ENCODE data around the gene DNMT3B. TPM values are rescaled to one million over a fixed set of nuclear protein-coding genes. Genes with fewer than 3 reads are reported as not detected.

DNMT3B gene
- total RNA-seq, 4 donors from 2014 or later, result 0.26 to 5.0 (median 1.2) TPM

DNA sequence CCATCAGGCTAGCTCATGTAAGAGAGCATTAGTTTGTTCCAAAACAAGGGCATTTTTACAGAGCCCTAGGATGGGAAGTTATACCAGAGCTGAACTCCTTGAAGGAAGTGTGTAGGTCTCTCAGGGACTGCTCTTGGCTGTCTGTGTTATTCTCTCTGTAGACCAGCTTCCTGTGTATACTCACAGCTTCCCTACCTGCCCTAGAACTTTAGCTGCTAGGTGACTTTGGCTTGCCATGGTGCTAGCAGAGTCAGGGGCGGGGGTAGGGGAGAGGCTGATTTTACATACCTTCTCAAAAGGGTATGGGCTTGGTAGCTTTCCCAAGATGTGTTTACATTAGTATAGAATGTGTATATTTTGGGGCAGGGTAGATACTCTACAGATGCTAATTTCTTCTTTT lies 75.0 kb downstream of the DNMT3B start:
- DNase-seq, result no peak
- Histone ChIP-seq H3K4me1 (no peaks in the 10 kb centered on the region), H3K27me3 (no peaks in the 10 kb centered on the region), H3K4me3 (no peak overlapping the region), H3K9me3 (no peaks in the 10 kb centered on the region), H3K36me3 (no peaks in the 10 kb centered on the region), H3K27ac (no peak overlapping the region)
- intact Hi-C loops (cut with DNase I; ENCODE audit: low total_unique reads), result no loop called here
- TF ChIP-seq POLR2A (IDR thresholded peaks at IDR 0.05) (no peak), CTCF (IDR thresholded peaks at IDR 0.05) (no peak)

DNA sequence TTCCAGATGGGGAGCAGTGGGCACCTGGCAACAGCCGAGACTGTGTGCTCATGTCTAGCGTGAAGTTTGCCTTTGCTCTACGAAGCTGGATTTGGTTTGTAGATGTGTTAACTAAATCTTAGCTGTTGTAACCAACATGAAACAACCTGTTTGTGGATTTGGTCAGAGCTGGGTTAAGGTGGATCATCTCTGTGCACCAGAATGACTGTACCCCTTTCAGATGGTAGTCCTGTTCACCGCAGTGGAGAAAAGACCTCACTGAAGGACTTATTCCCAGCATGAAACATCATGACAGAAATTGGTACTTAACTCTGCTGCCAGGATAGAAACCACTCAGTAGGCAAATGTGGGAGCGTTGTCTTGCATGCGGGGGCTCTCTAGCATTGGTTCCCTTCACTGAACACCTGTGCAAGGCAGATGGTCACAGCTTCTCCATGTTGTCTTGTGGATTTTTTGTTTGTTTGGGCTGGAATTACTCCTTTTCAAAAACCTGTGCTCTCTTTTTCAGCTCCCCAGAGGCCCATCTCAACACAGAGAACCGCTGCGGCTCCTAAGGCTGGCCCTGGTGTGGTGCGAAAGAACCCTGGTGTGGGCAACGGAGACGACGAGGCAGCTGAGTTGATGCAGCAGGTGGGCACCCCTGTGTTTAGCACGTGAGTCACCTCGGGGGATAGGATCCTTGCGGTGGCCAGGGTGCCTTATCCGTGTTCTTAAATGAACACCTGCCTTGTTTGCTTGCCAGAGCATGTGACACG lies 77.2 kb downstream of the DNMT3B start:
- H3K36me3 ChIP-seq, result no peaks in the 10 kb centered on the region
- H3K27me3 ChIP-seq, result no peaks in the 10 kb centered on the region
- no peak overlapping the region for H3K4me3 ChIP-seq
- H3K9me3 ChIP-seq, result no peaks in the 10 kb centered on the region
- TF ChIP-seq POLR2A (IDR thresholded peaks at IDR 0.05) (no peak), CTCF (IDR thresholded peaks at IDR 0.05) (no peak)
- no peak for DNase-seq
- intact Hi-C loops (cut with DNase I; ENCODE audit: low total_unique reads), result no loop called here
- H3K27ac ChIP-seq, result no peak overlapping the region
- H3K4me1 ChIP-seq, result no peaks in the 10 kb centered on the region

DNA sequence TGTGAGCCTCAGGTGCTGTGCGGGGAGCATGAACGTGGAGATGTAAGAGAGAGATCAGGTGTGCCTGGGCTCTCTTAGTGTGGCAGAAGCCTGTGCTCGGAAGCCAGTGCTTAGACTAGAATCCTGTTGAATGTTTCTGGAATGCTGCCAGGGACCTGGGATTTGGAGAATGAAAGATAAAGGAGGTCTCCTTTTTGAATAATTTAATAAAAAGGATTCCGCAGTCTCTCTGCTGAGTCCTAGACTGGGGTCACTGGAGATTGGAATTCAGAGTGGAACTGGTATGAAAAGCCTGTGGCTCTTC lies 77.7 kb downstream of the DNMT3B start:
- Histone ChIP-seq H3K4me1 (no peaks in the 10 kb centered on the region), H3K4me3 (no peak overlapping the region), H3K27ac (no peak overlapping the region), H3K27me3 (no peaks in the 10 kb centered on the region), H3K9me3 (no peaks in the 10 kb centered on the region), H3K36me3 (no peaks in the 10 kb centered on the region)
- intact Hi-C loops (cut with DNase I; ENCODE audit: low total_unique reads), result no loop called here
- TF ChIP-seq CTCF (IDR thresholded peaks at IDR 0.05) (no peak), POLR2A (IDR thresholded peaks at IDR 0.05) (no peak)
- no peak for DNase-seq

DNA sequence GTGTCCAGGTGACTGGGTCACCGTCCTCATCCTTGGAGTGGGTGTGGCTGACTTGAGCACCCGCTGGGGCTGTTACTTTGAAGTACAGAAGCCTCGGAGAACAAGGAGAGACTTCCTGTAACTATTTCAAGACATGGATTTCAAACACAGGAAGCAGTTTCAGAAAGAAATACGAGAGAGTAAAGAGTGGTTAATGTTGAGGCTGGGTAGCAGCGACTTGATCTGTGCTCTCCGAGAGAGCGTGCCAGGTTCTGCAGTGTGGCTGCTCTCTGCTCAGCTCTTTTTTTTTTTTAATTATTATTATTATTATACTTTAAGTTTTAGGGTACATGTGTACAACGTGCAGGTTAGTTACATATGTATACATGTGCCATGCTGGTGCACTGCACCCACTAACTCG lies 79.0 kb downstream of the DNMT3B start:
- H3K4me1 ChIP-seq, result no peaks in the 10 kb centered on the region
- intact Hi-C loops (cut with DNase I; ENCODE audit: low total_unique reads), result no loop called here
- no peak for TF ChIP-seq CTCF (IDR thresholded peaks at IDR 0.05)
- no peak for TF ChIP-seq POLR2A (IDR thresholded peaks at IDR 0.05)
- no peak overlapping the region for H3K4me3 ChIP-seq
- no peak for DNase-seq
- no peak overlapping the region for H3K27ac ChIP-seq
- no peaks in the 10 kb centered on the region for H3K9me3 ChIP-seq
- no peaks in the 10 kb centered on the region for H3K27me3 ChIP-seq
- no peaks in the 10 kb centered on the region for H3K36me3 ChIP-seq

- no peak for TF ChIP-seq POLR2A (IDR thresholded peaks at IDR 0.05)
- no peak for TF ChIP-seq CTCF (IDR thresholded peaks at IDR 0.05)
- Histone ChIP-seq H3K27me3 (no peaks in the 10 kb centered on the region), H3K9me3 (no peaks in the 10 kb centered on the region), H3K27ac (no peak overlapping the region), H3K4me3 (no peak overlapping the region), H3K4me1 (no peaks in the 10 kb centered on the region), H3K36me3 (no peaks in the 10 kb centered on the region)
- intact Hi-C loops (cut with DNase I; ENCODE audit: low total_unique reads), result no loop called here
- DNase-seq, result no peak
Observed at GRCh38 chr20:32841632-32842031, 79.4 kb downstream of the DNMT3B start.

Data from uterus (tissue), 4 donors.